A549 (cell line): Measurements from ENCODE around the gene CBR4. TPM values are rescaled to one million over a fixed set of nuclear protein-coding genes. Genes with fewer than 3 reads are reported as not detected.

Source experiments
- ATAC-seq, 2 experiments: fragments of 200-7000 bp in 1 of 2; fragments of >200 bp in 1 of 2; cut with Nextera tagmentation in 1 of 2; cut with Tn5 transposase in 1 of 2; 3 replicates each; pipeline versions ENCODE4 v1.8.0 to v1.9.1; 2018 to 2020; ENCODE audit warnings: mild to moderate bottlenecking in 1 of 2, moderate library complexity in 1 of 2
- CTCF ChIA-PET: fragments of 300-600 bp; sonication (Branson Sonifier 250); formaldehyde crosslinking; extraction: SDS; loops from one replicate; lab custom pipeline; 2021; ENCODE audit warnings: antibody characterized with exemption, inconsistent platforms; lab: Yijun Ruan, JAX
- POLR2A ChIA-PET: fragments of 350-600 bp; formaldehyde crosslinking; extraction: SDS; loops from one replicate; lab custom pipeline; 2021; ENCODE audit warnings: antibody characterized with exemption, inconsistent platforms; lab: Yijun Ruan, JAX
- DNase-seq, 2 experiments: peaks; one replicate each; pipeline versions ENCODE4 v3.0.0 to v3.0.0-alpha.2; 2011 to 2016; ENCODE audit warnings: low read depth in 1 of 2, low spot score in 1 of 2
- FAIRE-seq: peaks from 2 replicates; lab custom pipeline; 2011; peaks lifted over from hg19 to GRCh38; lab: Jason Lieb, UNC
- H3K27ac ChIP-seq, 2 experiments: fragments of >200 bp; sonication (Bioruptor Twin); formaldehyde crosslinking; 3 replicates each; pipeline ENCODE4 v1.5.1; 2016 to 2017
- H3K4me1 ChIP-seq: fragments of >200 bp; sonication (Bioruptor Twin); formaldehyde crosslinking; 3 replicates; pipeline ENCODE4 v1.6.1; 2016
- H3K4me2 ChIP-seq: fragments of >200 bp; sonication (Bioruptor Twin); formaldehyde crosslinking; 3 replicates; pipeline ENCODE4 v1.6.1; 2016
- H3K4me3 ChIP-seq: fragments of >200 bp; sonication (Bioruptor Twin); formaldehyde crosslinking; 3 replicates; pipeline ENCODE4 v1.5.1; 2016
- H3K9me3 ChIP-seq: fragments of >200 bp; sonication (Bioruptor Twin); formaldehyde crosslinking; 3 replicates; pipeline ENCODE4 v1.6.1; 2016
- CTCF ChIP-seq: fragments of >200 bp; sonication (Bioruptor Twin); formaldehyde crosslinking; IDR thresholded peaks from 3 replicates; pipeline ENCODE4 v1.5.1; 2016
- FOSL2 ChIP-seq, 2 experiments: fragments of 450-650 bp in 1 of 2; fragments of >200 bp in 1 of 2; sonication (Bioruptor Twin) in 1 of 2; formaldehyde crosslinking; IDR thresholded peaks; 2 replicates each; pipeline versions ENCODE4 v1.5.0 to v1.6.1; 2016 to 2020; ENCODE audit warnings: mild to moderate bottlenecking in 1 of 2, moderate library complexity in 1 of 2
- FOXS1 ChIP-seq: fragments of 250-450 bp; sonication (Bioruptor Pico); IDR thresholded peaks from 2 replicates; pipeline ENCODE4 v1.5.0; 2020; ENCODE audit warnings: mild to moderate bottlenecking, moderate library complexity
- GATA3 ChIP-seq: IDR thresholded peaks from 2 replicates; pipeline ENCODE4 v1.6.1; 2012; ENCODE audit warnings: borderline replicate concordance
- HDAC2 ChIP-seq: fragments of 200-600 bp; sonication (generic); IDR thresholded peaks from 2 replicates; pipeline ENCODE4 v1.6.1; 2016
- HES2 ChIP-seq: fragments of >200 bp; sonication (Bioruptor Twin); formaldehyde crosslinking; IDR thresholded peaks from 2 replicates; pipeline ENCODE4 v1.6.1; 2016
- HOXA7 ChIP-seq: fragments of 250-450 bp; sonication (Bioruptor Pico); IDR thresholded peaks from 2 replicates; pipeline ENCODE4 v1.5.0; 2020; ENCODE audit warnings: mild to moderate bottlenecking, moderate library complexity
- HOXB13 ChIP-seq: fragments of 250-450 bp; sonication (Bioruptor Pico); IDR thresholded peaks from 2 replicates; pipeline ENCODE4 v1.5.0; 2020; ENCODE audit warnings: low read depth, mild to moderate bottlenecking, moderate library complexity
- JUNB ChIP-seq: fragments of >200 bp; sonication (Bioruptor Twin); formaldehyde crosslinking; IDR thresholded peaks from 2 replicates; pipeline ENCODE4 v1.6.1; 2016
- KDM1A ChIP-seq: fragments of 200-600 bp; sonication (generic); IDR thresholded peaks from 2 replicates; pipeline ENCODE4 v1.6.1; 2016; ENCODE audit warnings: low read depth, mild to moderate bottlenecking
- KDM5A ChIP-seq: fragments of 200-600 bp; sonication (generic); IDR thresholded peaks from 2 replicates; pipeline ENCODE4 v1.6.1; 2016; ENCODE audit warnings: antibody characterized with exemption, mild to moderate bottlenecking
- MAFK ChIP-seq: fragments of 450-650 bp; IDR thresholded peaks from 2 replicates; pipeline ENCODE4 v1.6.1; 2014; ENCODE audit not compliant: partially characterized antibody
- MAZ ChIP-seq: fragments of 150-350 bp; IDR thresholded peaks from 2 replicates; pipeline ENCODE4 v1.6.1; 2014; ENCODE audit warnings: antibody characterized with exemption, low read depth, low read length, borderline replicate concordance
- MYC ChIP-seq: IDR thresholded peaks from 2 replicates; pipeline ENCODE4 v1.6.1; 2012; ENCODE audit warnings: mild to moderate bottlenecking, inconsistent platforms, low read length, improper control_type of control experiment, borderline replicate concordance
- POLR2A ChIP-seq: IDR thresholded peaks from 2 replicates; pipeline ENCODE4 v1.6.1; 2012; ENCODE audit warnings: mild to moderate bottlenecking, low read length
- RARB ChIP-seq: fragments of 250-450 bp; sonication (Bioruptor Pico); IDR thresholded peaks from 2 replicates; pipeline ENCODE4 v1.8.0; 2021; ENCODE audit warnings: mild to moderate bottlenecking, moderate library complexity
- REST ChIP-seq: fragments of 200-600 bp; sonication (generic); IDR thresholded peaks from 2 replicates; pipeline ENCODE4 v1.6.1; 2016; ENCODE audit warnings: antibody characterized with exemption, mild to moderate bottlenecking, moderate library complexity
- RFX5 ChIP-seq: fragments of 450-650 bp; IDR thresholded peaks from 2 replicates; pipeline ENCODE4 v1.7.1; 2014; ENCODE audit warnings: antibody characterized with exemption, mild to moderate bottlenecking, moderate library complexity
- SMC3 ChIP-seq: fragments of >200 bp; sonication (Bioruptor Twin); formaldehyde crosslinking; IDR thresholded peaks from 3 replicates; pipeline ENCODE4 v1.6.1; 2018; ENCODE audit warnings: inconsistent platforms
- TFCP2L1 ChIP-seq: fragments of 250-450 bp; sonication (Bioruptor Pico); IDR thresholded peaks from 2 replicates; pipeline ENCODE4 v1.5.0; 2021; ENCODE audit warnings: mild to moderate bottlenecking
- USF2 ChIP-seq: fragments of 450-650 bp; IDR thresholded peaks from 2 replicates; pipeline ENCODE4 v1.6.1; 2014; ENCODE audit warnings: antibody characterized with exemption
- ZC3H11A ChIP-seq: fragments of 450-650 bp; IDR thresholded peaks from 2 replicates; pipeline ENCODE4 v1.6.1; 2014; ENCODE audit warnings: antibody characterized with exemption, mild to moderate bottlenecking
- WGBS: methylation state at CpG from one replicate; pipeline ENCODE4 v1.1.6; 2017; ENCODE audit errors: missing lambda C conversion rate; 5-methylcytosine and 5-hydroxymethylcytosine counted together
- polyA plus RNA-seq, 4 experiments: library from polyadenylated mRNA; depleted of rRNA in 3 of 4; stranded (reverse); fragments of >200 nt; fragmentation: RNase III in 1 of 4; extraction: RNeasy Plus Mini Kit Qiagen cat#74134 plus additional on column Dnase treatment in 1 of 4; gene quantifications; 2 replicates in 3 of 4; 3 replicates in 1 of 4; pipeline ENCODE4 v1.2.3, GENCODE V29; 2011 to 2017
- TF ChIP-seq, protein P1 (sequence below): IDR thresholded peaks from 2 replicates; pipeline ENCODE4 v1.6.1; 2012

CBR4 gene
- polyA plus RNA-seq, 2 of the 4 experiments (the other 2 are of a cell fraction), result 8.9 to 9.3 TPM

DNA sequence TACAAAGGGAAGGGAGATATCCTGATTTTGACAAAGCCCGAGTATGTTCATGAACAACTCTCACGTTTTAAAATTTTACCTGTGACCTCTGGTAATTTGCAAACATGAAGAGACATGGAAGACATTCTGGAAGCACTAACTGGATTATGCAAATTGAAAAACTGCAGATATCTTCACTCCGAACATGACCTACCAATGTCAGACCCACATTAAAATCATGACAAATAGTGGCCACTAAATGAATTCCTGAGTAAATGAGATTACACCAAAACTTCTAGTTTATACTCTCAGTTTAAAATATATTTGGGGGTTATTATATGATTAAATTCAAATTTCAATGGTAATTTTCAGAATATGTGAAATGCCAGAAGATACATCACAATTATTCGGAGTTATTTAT, 19.9 kb upstream of the CBR4 start:
- Histone ChIP-seq H3K4me1 (peaks cover 6% of the 10 kb centered on the region; the same call in 1 of the 3 replicates), H3K4me3 (peak overlapping the region; percentile 46; the same call in 2 of the 3 replicates), H3K27ac (peak overlapping the region; percentile 80 to 84; a peak in 5 of 6 replicates), H3K4me2 (peak overlapping the region; percentile 86), H3K9me3 (no peaks in the 10 kb centered on the region)
- DNase-seq (no peak), ATAC-seq (no peak), FAIRE-seq (no peak)
- TF ChIP-seq, protein P1, sequence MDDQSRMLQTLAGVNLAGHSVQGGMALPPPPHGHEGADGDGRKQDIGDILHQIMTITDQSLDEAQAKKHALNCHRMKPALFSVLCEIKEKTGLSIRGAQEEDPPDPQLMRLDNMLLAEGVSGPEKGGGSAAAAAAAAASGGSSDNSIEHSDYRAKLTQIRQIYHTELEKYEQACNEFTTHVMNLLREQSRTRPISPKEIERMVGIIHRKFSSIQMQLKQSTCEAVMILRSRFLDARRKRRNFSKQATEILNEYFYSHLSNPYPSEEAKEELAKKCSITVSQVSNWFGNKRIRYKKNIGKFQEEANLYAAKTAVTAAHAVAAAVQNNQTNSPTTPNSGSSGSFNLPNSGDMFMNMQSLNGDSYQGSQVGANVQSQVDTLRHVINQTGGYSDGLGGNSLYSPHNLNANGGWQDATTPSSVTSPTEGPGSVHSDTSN, result no peak
- TF ChIP-seq HES2 (no peak), FOXS1 (CRISPR knock-in tag) (no peak), REST (no peak), USF2 (no peak), CTCF (no peak), RARB (CRISPR knock-in tag) (no peak), KDM1A (no peak)
- 58% methylated on average over 4 of the region's 4 CpGs for WGBS
- POLR2A ChIA-PET, result interaction anchor here (0.6 to 1.2 kb wide), 3 partner anchors 20 to 58 kb away, joined by 4 to 9 read pairs (median 7); partner anchors contain the start of gene CBR4
- CTCF ChIA-PET, result no interaction called here

DNA sequence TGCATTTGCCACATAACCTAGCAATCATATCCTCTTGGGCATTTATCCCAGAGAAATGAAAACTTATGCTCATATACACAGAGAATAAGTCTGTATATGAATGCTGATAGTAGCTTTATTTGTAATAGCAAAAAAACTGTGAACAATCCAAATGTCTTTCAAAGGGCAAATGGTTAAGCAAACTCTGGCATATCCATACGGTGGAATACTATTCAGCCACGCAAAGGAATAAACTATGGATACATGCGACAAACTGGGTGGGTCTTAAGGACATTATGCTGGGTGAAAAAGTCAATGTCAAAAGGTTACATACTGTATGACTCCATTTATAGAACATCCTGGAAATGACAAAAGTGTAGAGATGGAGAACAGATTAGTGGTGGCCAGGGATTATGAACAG, 17.6 kb upstream of the CBR4 start:
- no peak overlapping the region for H3K4me2 ChIP-seq
- ChIA-PET CTCF (interaction anchor here (1.4 kb wide), 1 partner anchor 539 kb away, joined by 3 read pairs; no protein-coding TSS in a partner anchor), POLR2A (no interaction called here)
- ATAC-seq (no peak), FAIRE-seq (no peak), DNase-seq (no peak)
- H3K4me3 ChIP-seq, result no peak overlapping the region
- TF ChIP-seq HES2 (no peak), TFCP2L1 (CRISPR knock-in tag) (no peak), ZC3H11A (no peak), HOXB13 (no peak), SMC3 (no peak), MAZ (no peak), HOXA7 (CRISPR knock-in tag) (no peak), GATA3 (no peak), RFX5 (no peak), FOSL2 (IDR thresholded peaks at IDR 0.05) (no peak), FOSL2 (CRISPR knock-in tag; IDR thresholded peaks at IDR 0.05) (no peak), MAFK (no peak), MYC (no peak), POLR2A (no peak), JUNB (no peak), KDM1A (no peak), KDM5A (no peak), HDAC2 (no peak)
- no peak overlapping the region for H3K27ac ChIP-seq
- no peaks in the 10 kb centered on the region for H3K9me3 ChIP-seq
- H3K4me1 ChIP-seq, result peaks cover 6% of the 10 kb centered on the region; the same call in 1 of the 3 replicates
- WGBS, result 91% methylated on average over 3 of the region's 3 CpGs
